Measurements from ENCODE around the gene SLC17A7.

Gene SLC17A7

GRCh38 chr19:49403404-49404187, 37.7 kb downstream of the SLC17A7 start:
- DNase-seq: peak; percentile 81

- DNase-seq: no peak
These were observed 41.3 kb downstream of the SLC17A7 start for GRCh38 chr19:49400029-49400428.

GRCh38 chr19:49398931-49399330, 42.4 kb downstream of the SLC17A7 start:
- DNase-seq: no peak

- no peak for DNase-seq
These were observed 43.2 kb downstream of the SLC17A7 start for GRCh38 chr19:49398001-49398615.

GRCh38 chr19:49396738-49397505, 44.4 kb downstream of the SLC17A7 start:
- no peak for DNase-seq

- no peak for DNase-seq
These were observed 45.5 kb downstream of the SLC17A7 start for GRCh38 chr19:49395581-49396407.

GRCh38 chr19:49393881-49394280, 47.4 kb downstream of the SLC17A7 start:
- no peak for DNase-seq

- DNase-seq: peak; percentile 68
These were observed 49.5 kb downstream of the SLC17A7 start for GRCh38 chr19:49391581-49392399.

- no peak for DNase-seq
These were observed 50.4 kb downstream of the SLC17A7 start for GRCh38 chr19:49390929-49391359.

- no peak for DNase-seq
These were observed 51.0 kb downstream of the SLC17A7 start for GRCh38 chr19:49390131-49390928.

- no peak for DNase-seq
These were observed 51.9 kb downstream of the SLC17A7 start for GRCh38 chr19:49389406-49389805.

GRCh38 chr19:49387936-49388372, 53.4 kb downstream of the SLC17A7 start, which contains the start of gene KASH5:
KASH5 (plus strand) TSS chr19:49388249; CDS start chr19:49390884, 2,635 bp downstream.
- peak; percentile 31 for DNase-seq

GRCh38 chr19:49383599-49383998, 57.7 kb downstream of the SLC17A7 start:
- DNase-seq: no peak

- DNase-seq: no peak
These were observed 58.7 kb downstream of the SLC17A7 start for GRCh38 chr19:49382639-49383038.

GRCh38 chr19:49380391-49380790, 60.9 kb downstream of the SLC17A7 start:
- DNase-seq: no peak
